NB4 (cell line): ENCODE data around the gene PARM1.

ENCODE experiments used
- POLR2A ChIP-seq: IDR thresholded peaks from 2 replicates; pipeline ENCODE4 v1.6.1; 2011; ENCODE audit warnings: mild to moderate bottlenecking; ENCODE audit not compliant: insufficient read length; ENCODE audit errors: extremely low read depth
- TF ChIP-seq, protein P1 (sequence below): IDR thresholded peaks from one replicate; pipeline ENCODE4 v1.5.1; 2012; ENCODE audit warnings: low read depth, low read length
- TF ChIP-seq, protein P2 (sequence below): IDR thresholded peaks from 2 replicates; pipeline ENCODE4 v1.6.1; 2011; ENCODE audit warnings: low read depth, low read length

DNA sequence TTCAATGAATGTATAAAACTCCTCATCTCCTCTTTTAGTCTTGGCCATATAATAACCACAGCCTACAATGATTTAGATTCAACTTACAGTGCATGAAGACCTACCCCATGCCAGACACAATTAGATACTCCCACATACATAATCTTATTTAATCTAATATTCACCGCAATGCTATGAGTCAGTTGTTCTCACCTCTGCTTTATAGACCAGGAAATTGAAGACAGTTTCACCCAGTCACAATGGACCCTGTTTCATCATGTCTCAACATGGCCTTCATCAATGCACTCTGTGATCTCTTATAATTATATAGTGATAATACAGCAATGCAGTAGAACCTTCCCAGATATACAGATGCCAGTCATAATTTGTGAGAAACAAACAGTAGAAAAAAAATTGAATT lies 148.6 kb downstream of the PARM1 start:
- TF ChIP-seq, protein P1, sequence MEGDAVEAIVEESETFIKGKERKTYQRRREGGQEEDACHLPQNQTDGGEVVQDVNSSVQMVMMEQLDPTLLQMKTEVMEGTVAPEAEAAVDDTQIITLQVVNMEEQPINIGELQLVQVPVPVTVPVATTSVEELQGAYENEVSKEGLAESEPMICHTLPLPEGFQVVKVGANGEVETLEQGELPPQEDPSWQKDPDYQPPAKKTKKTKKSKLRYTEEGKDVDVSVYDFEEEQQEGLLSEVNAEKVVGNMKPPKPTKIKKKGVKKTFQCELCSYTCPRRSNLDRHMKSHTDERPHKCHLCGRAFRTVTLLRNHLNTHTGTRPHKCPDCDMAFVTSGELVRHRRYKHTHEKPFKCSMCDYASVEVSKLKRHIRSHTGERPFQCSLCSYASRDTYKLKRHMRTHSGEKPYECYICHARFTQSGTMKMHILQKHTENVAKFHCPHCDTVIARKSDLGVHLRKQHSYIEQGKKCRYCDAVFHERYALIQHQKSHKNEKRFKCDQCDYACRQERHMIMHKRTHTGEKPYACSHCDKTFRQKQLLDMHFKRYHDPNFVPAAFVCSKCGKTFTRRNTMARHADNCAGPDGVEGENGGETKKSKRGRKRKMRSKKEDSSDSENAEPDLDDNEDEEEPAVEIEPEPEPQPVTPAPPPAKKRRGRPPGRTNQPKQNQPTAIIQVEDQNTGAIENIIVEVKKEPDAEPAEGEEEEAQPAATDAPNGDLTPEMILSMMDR: no peak
- TF ChIP-seq POLR2A: no peak
- TF ChIP-seq, protein P2, sequence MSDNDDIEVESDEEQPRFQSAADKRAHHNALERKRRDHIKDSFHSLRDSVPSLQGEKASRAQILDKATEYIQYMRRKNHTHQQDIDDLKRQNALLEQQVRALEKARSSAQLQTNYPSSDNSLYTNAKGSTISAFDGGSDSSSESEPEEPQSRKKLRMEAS: no peak
